Stimulated activated CD4-positive, alpha-beta T cell treated with anti-CD3 and anti-CD28 coated beads, Interleukin-12 subunit alpha, Interleukin-12 subunit beta, amount 100 ng/mL, for 24 hours (primary cell): ENCODE results near the gene TBCK.

Experiments
- DNase-seq, 2 experiments: peaks; one replicate each; pipeline ENCODE4 v3.0.0-alpha.2; 2020; ENCODE audit warnings: low read depth in 2 of 2

TBCK gene

DNA sequence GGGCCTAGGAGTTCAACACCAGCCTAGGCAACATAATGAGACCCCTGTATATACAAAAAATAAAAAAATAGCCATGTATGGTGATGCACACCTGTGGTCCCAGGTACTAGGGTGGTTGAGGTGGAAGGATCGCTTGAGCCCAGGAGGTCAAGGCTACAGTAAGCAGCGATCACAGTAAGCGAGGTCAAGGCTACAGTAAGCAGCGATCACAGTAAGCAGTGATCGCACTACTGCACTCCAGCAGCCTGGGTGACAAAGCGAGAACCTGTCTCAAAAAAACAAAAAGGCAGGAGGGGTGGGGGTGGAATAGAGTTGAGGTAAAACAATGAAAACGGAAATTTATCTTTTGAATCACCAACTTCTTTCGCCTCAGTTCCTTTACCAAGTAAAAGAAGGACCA, 29.4 kb downstream of the TBCK start:
- no peak for DNase-seq

DNA sequence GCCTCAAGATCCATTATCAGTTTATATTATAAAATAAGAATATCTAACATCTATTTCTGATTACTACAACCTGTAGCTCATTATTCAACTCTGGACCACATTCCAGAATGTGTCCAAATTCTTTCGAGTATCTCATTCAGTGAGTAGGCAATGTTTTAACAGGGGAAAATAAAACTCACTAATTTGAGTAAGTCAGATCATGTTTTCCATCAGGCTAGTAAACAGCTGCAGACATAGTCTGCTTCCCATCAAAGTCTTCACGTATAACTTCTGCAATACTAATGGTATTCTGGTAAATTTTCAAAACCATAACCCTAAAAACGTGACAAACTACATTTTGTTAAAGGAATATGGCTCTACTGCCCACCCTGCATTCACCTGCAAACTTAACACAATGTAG, 31.8 kb downstream of the TBCK start:
- DNase-seq: no peak

DNA sequence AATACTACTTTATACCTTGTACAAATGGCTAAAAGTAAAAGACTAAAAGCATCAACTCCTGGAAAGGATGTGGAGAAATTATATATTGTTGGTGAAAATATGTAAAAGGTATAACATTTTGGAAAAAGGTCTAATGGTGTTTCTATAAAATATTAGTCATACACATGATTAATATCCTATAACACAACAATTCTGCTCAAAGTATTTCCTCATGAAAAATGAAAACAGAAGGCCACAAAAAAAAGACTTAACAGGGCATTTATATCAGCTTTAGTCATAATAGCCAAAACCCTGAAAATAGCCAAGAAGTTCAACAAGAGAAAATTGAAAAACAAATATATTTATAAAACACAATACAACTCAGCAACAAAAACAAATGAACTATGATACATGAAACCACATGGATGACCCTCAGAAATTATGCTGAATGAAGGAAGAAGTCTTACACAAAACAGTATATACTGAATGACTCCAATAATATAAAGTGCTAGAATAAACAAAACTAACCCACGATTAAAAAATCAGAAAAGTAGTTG, 38.8 kb downstream of the TBCK start:
- no peak for DNase-seq

DNA sequence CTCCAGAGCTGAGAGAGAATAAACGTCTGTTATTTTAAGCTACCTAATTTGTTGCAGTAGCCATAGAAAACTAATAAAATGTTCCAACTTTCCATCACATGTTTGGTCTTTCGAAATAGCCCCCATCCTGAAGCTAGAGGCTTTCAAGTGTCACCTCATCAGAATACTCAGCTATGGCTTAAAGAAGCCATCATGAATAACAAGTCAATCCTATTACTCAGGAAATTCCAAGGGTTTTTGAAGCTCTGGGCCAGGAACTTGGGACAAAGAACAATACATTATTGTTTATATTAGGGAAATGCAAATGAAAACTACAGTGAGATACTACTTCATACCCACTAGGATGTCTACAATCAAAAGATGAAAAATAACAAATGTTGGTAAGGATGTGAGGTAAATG, 42.2 kb downstream of the TBCK start:
- DNase-seq: no peak

DNA sequence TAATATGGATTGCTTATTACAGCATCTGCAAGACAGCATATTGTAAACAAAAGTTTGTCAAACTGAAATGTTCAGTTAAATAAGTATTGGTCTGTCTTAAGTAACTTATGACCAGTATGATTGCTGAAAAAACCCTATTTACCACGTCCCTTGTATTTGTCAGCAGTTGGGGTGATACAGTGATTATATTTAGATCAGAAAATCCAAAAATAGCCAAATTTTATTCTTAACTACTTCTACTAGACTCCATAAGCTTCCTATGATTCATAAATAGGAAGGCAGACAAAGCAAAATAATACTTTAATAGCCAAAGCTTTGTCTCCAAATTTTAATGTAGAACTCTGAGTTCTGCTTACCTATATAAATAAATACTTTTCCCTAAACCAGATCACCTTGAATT, 45.3 kb downstream of the TBCK start:
- no peak for DNase-seq

DNA sequence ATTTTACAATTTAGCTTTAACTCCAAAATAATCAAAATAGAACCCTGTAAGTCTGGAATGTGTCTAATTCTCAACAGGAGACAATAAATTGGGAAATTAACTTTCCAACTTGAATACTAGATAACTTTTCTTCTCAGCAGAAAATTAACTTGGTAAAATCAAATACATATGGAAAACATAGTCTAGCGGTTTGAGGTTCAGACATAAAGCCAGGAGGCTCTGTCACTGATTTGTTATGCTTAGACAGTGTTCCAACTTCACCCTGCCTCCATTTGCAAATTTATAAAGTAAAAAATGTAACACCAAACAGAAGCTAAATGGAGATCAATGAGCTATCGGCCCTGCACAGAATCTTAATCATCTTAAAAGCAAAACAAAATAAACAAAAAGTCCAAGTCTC, 46.3 kb downstream of the TBCK start:
- DNase-seq: no peak

GRCh38 chr4:106268786-106269185, 47.2 kb downstream of the TBCK start:
- no peak for DNase-seq

DNA sequence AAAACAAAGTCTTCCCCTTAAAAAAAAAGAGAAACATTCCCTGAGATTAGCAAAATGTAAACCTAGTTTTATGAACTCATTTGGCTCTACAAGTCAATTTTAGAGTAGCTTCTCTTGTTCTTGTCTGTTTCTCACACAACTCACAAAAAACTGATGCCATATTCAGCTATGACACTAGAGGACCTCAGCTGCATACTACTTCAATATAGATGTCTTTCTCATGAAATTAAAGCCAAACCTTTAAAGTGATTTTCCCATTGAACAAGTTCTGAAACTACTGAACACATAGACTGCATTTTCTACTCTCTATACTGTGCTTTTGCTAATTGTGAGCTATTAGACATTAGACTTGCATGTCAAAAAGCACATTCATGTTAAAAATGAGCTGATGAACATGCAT, 49.8 kb downstream of the TBCK start:
- no peak for DNase-seq

DNA sequence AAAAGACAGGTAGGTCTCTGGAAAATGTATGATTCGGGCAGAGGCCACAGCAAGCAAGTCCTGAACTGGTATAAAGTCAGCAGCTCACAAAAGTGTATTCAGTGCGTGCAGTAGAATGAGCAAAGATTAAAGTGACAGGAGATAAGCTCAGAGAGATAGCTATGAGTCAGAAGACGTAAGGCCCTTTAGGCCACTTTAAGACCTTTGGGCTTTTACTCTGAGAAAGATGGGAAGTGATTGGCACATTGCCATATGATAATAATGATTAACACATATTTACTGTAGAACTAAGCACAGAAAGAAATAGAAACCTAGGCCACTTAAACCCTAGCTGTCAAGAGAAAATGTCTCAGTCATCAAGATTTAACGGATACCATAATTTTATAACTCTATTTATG, 51.7 kb downstream of the TBCK start:
- no peak for DNase-seq

GRCh38 chr4:106263594-106264330, 52.2 kb downstream of the TBCK start:
- DNase-seq: no peak

DNA sequence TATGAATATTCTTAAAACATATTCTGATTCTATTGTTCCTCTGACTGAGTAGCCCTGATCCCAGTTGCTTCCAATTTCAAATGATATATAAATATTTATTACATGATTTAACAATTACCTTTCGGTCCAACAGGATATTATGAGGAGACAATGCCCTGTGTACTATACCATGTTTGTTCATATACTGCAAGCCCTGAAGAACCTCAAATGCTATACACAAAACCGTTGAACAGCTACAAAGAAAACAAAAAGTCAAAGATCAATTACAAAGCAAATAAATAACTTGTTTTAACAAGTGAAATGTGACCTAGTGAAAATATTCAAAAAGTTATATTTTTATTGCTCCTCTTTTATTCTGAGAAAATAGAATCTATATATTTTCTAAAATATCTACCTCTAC, 54.0 kb downstream of the TBCK start:
- no peak for DNase-seq

DNA sequence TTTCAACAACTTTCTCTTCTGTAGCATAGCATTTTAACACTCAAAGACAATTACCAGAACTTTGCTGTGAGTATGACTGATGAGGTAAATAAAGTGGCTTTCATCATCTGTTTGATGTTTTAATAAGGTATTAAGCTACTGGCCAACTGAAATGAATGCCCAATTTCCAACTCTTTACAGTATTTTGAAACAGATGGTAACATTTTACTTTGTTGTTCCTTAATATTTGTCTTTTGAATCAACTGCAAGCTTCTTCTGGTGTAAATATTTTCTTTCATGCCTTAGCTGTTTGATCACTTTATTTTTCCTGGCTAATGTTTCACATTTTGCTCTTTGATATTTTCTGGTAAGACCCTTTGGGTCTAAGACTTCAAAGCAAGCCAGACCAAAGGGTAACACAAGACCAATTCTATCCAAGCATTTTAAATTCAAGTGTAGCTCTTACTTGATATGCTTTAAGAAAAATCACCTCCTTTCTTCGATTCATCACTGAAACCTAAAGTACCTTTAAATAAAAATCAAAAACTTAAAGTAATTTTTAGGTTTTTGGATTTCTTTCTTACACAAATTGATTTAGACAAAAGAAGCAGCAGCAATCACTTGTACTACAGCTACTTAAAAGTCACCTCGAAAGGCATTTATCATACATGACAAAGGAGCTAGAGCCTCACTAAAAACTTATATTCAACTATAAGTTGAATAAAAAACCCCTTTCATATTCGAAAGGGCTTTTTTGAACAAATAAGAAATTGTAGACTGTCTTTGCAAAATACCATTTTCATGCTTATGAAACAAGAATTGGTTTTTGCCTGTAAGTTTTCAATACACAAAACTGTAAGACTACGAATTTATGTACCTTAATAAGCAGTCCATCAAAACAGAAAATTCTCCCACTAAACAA, 57.6 kb downstream of the TBCK start:
- no peak for DNase-seq

- DNase-seq: no peak
Observed at GRCh38 chr4:106256190-106256589, 59.8 kb downstream of the TBCK start.

GRCh38 chr4:106255195-106255594, 60.8 kb downstream of the TBCK start:
- no peak for DNase-seq

- no peak for DNase-seq
Observed at GRCh38 chr4:106253364-106254129, 62.5 kb downstream of the TBCK start.

GRCh38 chr4:106247600-106247999, 68.4 kb downstream of the TBCK start:
- no peak for DNase-seq

DNA sequence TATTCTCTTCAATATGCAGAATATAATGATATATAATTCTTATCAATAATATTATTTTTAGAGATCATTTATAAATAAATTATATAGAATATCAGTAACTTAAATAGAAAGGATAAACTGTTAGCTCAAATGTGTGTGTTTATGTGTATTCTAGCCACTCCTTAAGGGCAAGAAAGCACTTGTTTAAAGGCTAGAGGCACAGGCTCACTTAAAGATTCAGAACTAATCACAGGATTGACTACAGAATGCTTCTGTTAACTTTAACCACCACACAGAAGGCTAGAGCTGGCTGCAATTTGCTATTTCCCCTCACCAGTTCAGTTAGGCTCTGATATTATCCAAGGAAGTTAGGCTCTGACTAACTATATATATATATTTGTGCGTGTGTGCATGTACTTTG, 69.6 kb downstream of the TBCK start:
- DNase-seq: no peak

GRCh38 chr4:106245176-106245575, 70.8 kb downstream of the TBCK start:
- DNase-seq: no peak

GRCh38 chr4:106240699-106241098, 75.3 kb downstream of the TBCK start:
- DNase-seq: no peak

DNA sequence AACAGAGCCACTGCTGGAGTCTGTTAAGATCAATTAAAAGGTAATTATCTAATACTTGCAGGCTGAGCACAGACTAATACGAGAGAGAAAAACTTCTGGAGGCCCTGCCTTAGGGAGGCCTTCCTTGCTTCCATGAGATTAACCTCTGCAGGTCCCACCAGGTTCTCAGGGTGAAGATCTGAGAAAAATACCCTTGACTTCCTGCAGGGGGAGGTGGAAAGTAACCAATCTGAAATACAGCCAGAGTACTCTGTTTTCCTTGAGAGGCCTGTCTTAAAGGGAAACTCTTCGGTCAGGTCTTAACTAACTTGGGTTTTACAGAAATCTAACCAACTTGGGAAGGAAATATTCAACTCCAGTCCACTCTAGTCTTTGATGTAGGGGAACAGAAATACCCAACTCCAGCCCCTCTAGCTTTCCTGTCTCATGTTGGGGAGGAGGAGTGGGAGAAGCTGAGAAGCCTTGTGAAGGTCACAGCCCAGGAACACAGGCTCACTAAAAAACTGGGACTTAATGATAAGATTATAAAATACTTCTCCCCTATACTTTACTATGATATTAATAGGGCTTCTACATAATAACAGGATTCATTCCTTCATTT, 77.1 kb downstream of the TBCK start:
- DNase-seq: no peak

DNA sequence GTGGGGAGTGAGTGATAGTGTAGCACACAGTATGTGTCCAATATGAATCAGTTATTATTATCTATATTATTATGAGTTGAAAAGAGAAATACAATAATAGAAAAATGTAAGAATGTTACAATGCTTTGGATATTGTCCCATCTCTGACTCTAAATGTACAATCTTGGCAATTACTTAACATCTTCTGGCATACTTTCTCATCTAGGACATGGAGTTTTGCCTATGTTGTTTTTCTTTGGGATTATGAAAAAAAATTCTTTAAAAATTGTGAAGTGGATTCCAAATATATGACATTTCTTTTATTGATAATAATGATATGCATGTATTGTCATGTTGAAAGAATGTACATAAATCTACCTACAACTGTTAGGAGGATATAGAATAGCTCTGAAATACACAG, 84.1 kb downstream of the TBCK start:
- no peak for DNase-seq

GRCh38 chr4:106222548-106222947, 93.5 kb downstream of the TBCK start:
- DNase-seq: no peak
